HepG2 (cell line): ENCODE measurements around the gene TK2. TPM values are rescaled to one million over a fixed set of nuclear protein-coding genes. Genes with fewer than 3 reads are reported as not detected.

Experiments
- ARNT ChIP-seq: fragments of 450-650 bp; IDR thresholded peaks from 2 replicates; pipeline ENCODE4 v1.6.1; 2017
- BATF2 ChIP-seq: sonication (generic); formaldehyde crosslinking; IDR thresholded peaks from 2 replicates; pipeline ENCODE4 v1.8.0; 2022; ENCODE audit warnings: mild to moderate bottlenecking, missing genetic modification reagents, moderate library complexity
- MEIS2 ChIP-seq: sonication (generic); formaldehyde crosslinking; IDR thresholded peaks from 2 replicates; pipeline ENCODE4 v1.9.0; 2021; ENCODE audit warnings: mild to moderate bottlenecking, missing genetic modification reagents
- MYC ChIP-seq: sonication (generic); formaldehyde crosslinking; IDR thresholded peaks from 2 replicates; pipeline ENCODE4 v1.9.0; 2021; ENCODE audit warnings: missing genetic modification reagents, borderline replicate concordance
- NBN ChIP-seq: fragments of 450-650 bp; conservative IDR thresholded peaks from 2 replicates; pipeline ENCODE4 v1.6.1; 2017
- PATZ1 ChIP-seq: sonication (generic); formaldehyde crosslinking; IDR thresholded peaks from 2 replicates; pipeline ENCODE4 v1.4.0; 2020; ENCODE audit warnings: missing genetic modification reagents
- SMAD1 ChIP-seq: sonication (generic); formaldehyde crosslinking; IDR thresholded peaks from 2 replicates; pipeline ENCODE4 v1.4.0; 2020; ENCODE audit warnings: missing genetic modification reagents, low read depth, mild to moderate bottlenecking, borderline replicate concordance
- ZBTB21 ChIP-seq: sonication (generic); formaldehyde crosslinking; IDR thresholded peaks from 2 replicates; pipeline ENCODE4 v1.4.0; 2020; ENCODE audit warnings: missing genetic modification reagents
- ZHX1 ChIP-seq: sonication (generic); formaldehyde crosslinking; IDR thresholded peaks from 2 replicates; pipeline ENCODE4 v1.8.1; 2022; ENCODE audit warnings: low read depth, mild to moderate bottlenecking, missing genetic modification reagents
- ZNF263 ChIP-seq: sonication (generic); formaldehyde crosslinking; IDR thresholded peaks from 2 replicates; pipeline ENCODE4 v1.4.0; 2020; ENCODE audit warnings: missing genetic modification reagents
- ZNF558 ChIP-seq: sonication (generic); formaldehyde crosslinking; IDR thresholded peaks from 2 replicates; pipeline ENCODE4 v1.9.0; 2022; ENCODE audit warnings: mild to moderate bottlenecking, missing genetic modification reagents, borderline replicate concordance
- ZNF619 ChIP-seq: sonication (generic); formaldehyde crosslinking; IDR thresholded peaks from 2 replicates; pipeline ENCODE4 v1.4.0; 2020; ENCODE audit warnings: mild to moderate bottlenecking, missing genetic modification reagents
- ZNF646 ChIP-seq: sonication (generic); formaldehyde crosslinking; IDR thresholded peaks from 2 replicates; pipeline ENCODE4 v1.9.0; 2021; ENCODE audit warnings: mild to moderate bottlenecking, missing genetic modification reagents
- ZNF747 ChIP-seq: sonication (generic); formaldehyde crosslinking; IDR thresholded peaks from 2 replicates; pipeline ENCODE4 v1.8.1; 2023; ENCODE audit warnings: missing genetic modification reagents, mild to moderate bottlenecking, borderline replicate concordance
- ZNF761 ChIP-seq: sonication (generic); formaldehyde crosslinking; conservative IDR thresholded peaks from 2 replicates; pipeline ENCODE4 v1.4.0; 2020; ENCODE audit warnings: mild to moderate bottlenecking, missing genetic modification reagents
- ZNF782 ChIP-seq: sonication (generic); formaldehyde crosslinking; IDR thresholded peaks from 2 replicates; pipeline ENCODE4 v1.4.0; 2020; ENCODE audit warnings: missing genetic modification reagents, mild to moderate bottlenecking, borderline replicate concordance
- polyA plus RNA-seq, 8 experiments: library from polyadenylated mRNA; depleted of rRNA in 3 of 8; stranded (reverse) in 7 of 8; unstranded in 1 of 8; fragments of >200 nt; fragmentation: Illumina TruSeq in 4 of 8; extraction: Trizol in 4 of 8; gene quantifications; 2 replicates each; pipeline versions ENCODE4 v1.2.1 to v1.2.3, GENCODE V29; 2011 to 2016; ENCODE audit warnings: low read depth in 4 of 8, missing spikeins in 1 of 8, mixed read lengths in 1 of 8; ENCODE audit not compliant: insufficient read depth in 1 of 8
- total RNA-seq, 5 experiments: library from RNA; depleted of rRNA; stranded (reverse); fragments of >200 nt; fragmentation: Illumina TruSeq; extraction: Trizol; gene quantifications; 2 replicates each; pipeline ENCODE4 v1.2.3, GENCODE V29; 2016; ENCODE audit warnings: low read depth in 1 of 5

Gene TK2
- total and polyA plus RNA-seq, 2 of the 13 experiments (the other 11 are each of a cell fraction or from before 2014, with no cell fraction given): 18.7 to 21.0 TPM

- no peak; the same call in none of the 2 replicates for TF ChIP-seq ZHX1 (CRISPR knock-in tag)
- no peak; the same call in 1 of the 2 replicates for TF ChIP-seq PATZ1 (CRISPR knock-in tag)
- TF ChIP-seq MEIS2: peak; percentile 59; the same call in 1 of the 2 replicates
- no peak for TF ChIP-seq ZNF619
- no peak for TF ChIP-seq ZNF782 (CRISPR knock-in tag)
- TF ChIP-seq ZNF558 (CRISPR knock-in tag): no peak; the same call in 1 of the 2 replicates
- no peak for TF ChIP-seq ZBTB21 (CRISPR knock-in tag)
- peak; percentile 9; the same call in 1 of the 2 replicates for TF ChIP-seq ZNF263
- TF ChIP-seq ZNF747 (CRISPR knock-in tag): no peak
- TF ChIP-seq MYC (CRISPR knock-in tag): no peak
- TF ChIP-seq ZNF646: no peak
- TF ChIP-seq ZNF761 (CRISPR knock-in tag): no peak; the same call in 1 of the 2 replicates
- no peak for TF ChIP-seq ARNT
- peak; percentile 75; the same call in 1 of the 2 replicates for TF ChIP-seq SMAD1 (CRISPR knock-in tag)
- TF ChIP-seq NBN: no peak
- TF ChIP-seq BATF2 (CRISPR knock-in tag): peak; percentile 35; the same call in 1 of the 2 replicates
Observed at GRCh38 chr16:66549284-66550131, at the start of gene TK2 (continued).
